ENCODE data around the gene MID1.

Gene MID1

GRCh38 chrX:10620121-10620699 lies at the start of gene MID1:
Gene MID1 (minus strand): TSS chrX:10620585. CDS start chrX:10567547, 53,038 bp downstream.
- peak; percentile 26 to 47 for DNase-seq

- DNase-seq = no peak
Observed at GRCh38 chrX:10667143-10667542, 46.8 kb upstream of the MID1 start.

GRCh38 chrX:10666102-10666501 lies 45.7 kb upstream of the MID1 start:
- no peak for DNase-seq

GRCh38 chrX:10665681-10666080 lies 45.3 kb upstream of the MID1 start:
- no peak for DNase-seq

- no peak for DNase-seq
Observed at GRCh38 chrX:10660171-10660570, 39.8 kb upstream of the MID1 start.

GRCh38 chrX:10656214-10656613 lies 35.8 kb upstream of the MID1 start:
- DNase-seq = no peak

GRCh38 chrX:10654960-10655359 lies 34.6 kb upstream of the MID1 start:
- DNase-seq = no peak

GRCh38 chrX:10653302-10653701 lies 32.9 kb upstream of the MID1 start:
- DNase-seq = no peak

GRCh38 chrX:10649265-10649664 lies 28.9 kb upstream of the MID1 start:
- DNase-seq = no peak

GRCh38 chrX:10648614-10649013 lies 28.2 kb upstream of the MID1 start:
- DNase-seq = no peak

- no peak for DNase-seq
Observed at GRCh38 chrX:10636851-10637250, 16.5 kb upstream of the MID1 start.

GRCh38 chrX:10636337-10636736 lies 16.0 kb upstream of the MID1 start:
- no peak for DNase-seq

GRCh38 chrX:10634392-10635161 lies 14.2 kb upstream of the MID1 start:
- no peak for DNase-seq

- no peak for DNase-seq
Observed at GRCh38 chrX:10633722-10634121, 13.3 kb upstream of the MID1 start.

GRCh38 chrX:10631416-10632145 lies 11.2 kb upstream of the MID1 start:
- no peak for DNase-seq

GRCh38 chrX:10630320-10630719 lies 9.9 kb upstream of the MID1 start:
- no peak for DNase-seq

GRCh38 chrX:10629905-10630304 lies 9.5 kb upstream of the MID1 start:
- no peak for DNase-seq

- DNase-seq = no peak
Observed at GRCh38 chrX:10628906-10629305, 8.5 kb upstream of the MID1 start.

GRCh38 chrX:10622197-10622596 lies 1.8 kb upstream of the MID1 start:
- no peak for DNase-seq

GRCh38 chrX:10619425-10620046 lies 849 bp downstream of the MID1 start:
- DNase-seq = no peak

- no peak for DNase-seq
Observed at GRCh38 chrX:10618961-10619360, 1.4 kb downstream of the MID1 start.

- DNase-seq = no peak
Observed at GRCh38 chrX:10617999-10618351, 2.4 kb downstream of the MID1 start.

- no peak for DNase-seq
Observed at GRCh38 chrX:10617186-10617998, 3.0 kb downstream of the MID1 start.
